ENCODE data around the gene TES. TPM values are rescaled to one million over a fixed set of nuclear protein-coding genes. Genes with fewer than 3 reads are reported as not detected.
A peak's percentile ranks its signal among the peaks of the same experiment; 100 is the strongest.

The TES gene
- total and polyA plus RNA-seq, 9 of the 15 experiments (the other 6 are each of a cell fraction or from before 2014, with no cell fraction given), result 20.7 to 61.6 (median 53.8) TPM

- intact Hi-C loops (cut with micrococcal nuclease) (loop anchor here (1.0 to 10.0 kb wide), 7 partner anchors 35 to 951 kb away; no protein-coding TSS in a partner anchor), in situ Hi-C loops (cut with MboI) (loop anchor here (5.0 kb wide), 1 partner anchor 629 kb away; no protein-coding TSS in a partner anchor)
- peak; percentile 79 for ATAC-seq
- Histone ChIP-seq H3K4me2 (ENCODE audit: insufficient read depth, low read length) (no peak overlapping the region), H3K9me1 (ENCODE audit: control insufficient read depth, insufficient read depth, low read length) (no peaks in the 10 kb centered on the region), H3K4me1 (replicated peaks in 1 of 2; ENCODE audit: control insufficient read depth in 2 of 2, insufficient read depth in 2 of 2, low read length in 2 of 2) (no peaks in the 10 kb centered on the region), H3K79me2 (ENCODE audit: control insufficient read depth, insufficient read depth, low read length) (no peaks in the 10 kb centered on the region), H3K27me3 (ENCODE audit: control insufficient read depth in 2 of 2, insufficient read depth in 2 of 2, low read length in 2 of 2) (no peaks in the 10 kb centered on the region), H2AFZ (ENCODE audit: low read depth, low read length) (no peak overlapping the region), H3K36me3 (ENCODE audit: control insufficient read depth, insufficient read depth, low read length) (no peaks in the 10 kb centered on the region), H3K9ac (ENCODE audit: insufficient read depth in 1 of 2, low read depth in 2 of 2, low read length in 2 of 2) (no peak overlapping the region), H4K20me1 (replicated peaks; ENCODE audit: control insufficient read depth, insufficient read depth, low read length) (no peaks in the 10 kb centered on the region), H3K4me3 (no peak overlapping the region), H3K27ac (ENCODE audit: extremely low read depth, low read depth, low read length) (no peak overlapping the region), H3K9me3 (replicated peaks; ENCODE audit: control insufficient read depth, insufficient read depth, low read depth, low read length) (no peaks in the 10 kb centered on the region)
- DNase-seq (ENCODE audit: extremely low read depth in 1 of 4, low spot score in 3 of 4), result peak; percentile 36 to 72 (median 41)
- 4% methylated on average over 8 of the region's 8 CpGs for WGBS (ENCODE audit: insufficient coverage, low coverage, missing lambda C conversion rate)
- ChIA-PET POLR2A (no interaction called here), CTCF (ENCODE audit: low intra/inter-chr PET ratio) (interaction anchor here (0.7 to 2.9 kb wide), 9 partner anchors 58 to 636 kb away, joined by 3 to 24 read pairs (median 5); no protein-coding TSS in a partner anchor)
- FAIRE-seq, result peak; percentile 19
- BruUV-seq (replicated peaks), result no TSS peak
- TF ChIP-seq JUN (IDR thresholded peaks at IDR 0.05; ENCODE audit: borderline replicate concordance, low read depth, low read length), result no peak
- no peak for TF ChIP-seq JUN (CRISPR knock-in tag; IDR thresholded peaks at IDR 0.05; ENCODE audit: borderline replicate concordance)
- no peak for TF ChIP-seq TSHZ1 (CRISPR knock-in tag; IDR thresholded peaks at IDR 0.05)
- no peak for TF ChIP-seq ZNF766 (CRISPR knock-in tag; conservative IDR thresholded peaks at IDR 0.05)
- peak; percentile 48 to 89 (median 54); a peak in 5 of 6 replicates for TF ChIP-seq CTCF (IDR thresholded peaks at IDR 0.05 in 2 of 3, conservative IDR thresholded peaks at IDR 0.05 in 1 of 3; ENCODE audit: insufficient read depth in 2 of 3, low read depth in 1 of 3, low read length in 3 of 3)
- no peak for TF ChIP-seq ZNF655 (CRISPR knock-in tag; IDR thresholded peaks at IDR 0.05)
- TF ChIP-seq CREB3 (tag; conservative IDR thresholded peaks at IDR 0.05; ENCODE audit: low read depth), result no peak
- no peak for TF ChIP-seq PCBP2 (IDR thresholded peaks at IDR 0.05; ENCODE audit: low read depth, low read length, poor library complexity, severe bottlenecking)
- TF ChIP-seq NR0B1 (IDR thresholded peaks at IDR 0.05; ENCODE audit: partially characterized antibody), result no peak
Observed at GRCh38 chr7:116173051-116174028, 37.0 kb upstream of the TES start.

Data from K562 (cell line).